CD4-positive, alpha-beta T cell treated with Interleukin-10 for 1 hour (primary cell): ENCODE data around the gene C16orf78.

Experiments
- DNase-seq: peaks from one replicate; pipeline ENCODE4 v3.0.0-alpha.2; 2020

The C16orf78 gene, protein sequence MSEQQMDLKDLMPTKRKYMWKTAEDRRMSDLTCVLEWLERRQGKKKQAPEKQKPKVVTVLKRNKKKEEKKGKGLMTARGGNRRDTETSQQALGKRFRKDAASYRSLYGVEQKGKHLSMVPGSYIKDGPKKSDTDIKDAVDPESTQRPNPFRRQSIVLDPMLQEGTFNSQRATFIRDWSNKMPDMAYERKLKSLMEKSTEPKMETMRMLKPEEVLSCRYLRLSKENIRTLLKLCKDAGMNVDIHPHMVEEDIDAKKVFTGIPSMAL

DNA sequence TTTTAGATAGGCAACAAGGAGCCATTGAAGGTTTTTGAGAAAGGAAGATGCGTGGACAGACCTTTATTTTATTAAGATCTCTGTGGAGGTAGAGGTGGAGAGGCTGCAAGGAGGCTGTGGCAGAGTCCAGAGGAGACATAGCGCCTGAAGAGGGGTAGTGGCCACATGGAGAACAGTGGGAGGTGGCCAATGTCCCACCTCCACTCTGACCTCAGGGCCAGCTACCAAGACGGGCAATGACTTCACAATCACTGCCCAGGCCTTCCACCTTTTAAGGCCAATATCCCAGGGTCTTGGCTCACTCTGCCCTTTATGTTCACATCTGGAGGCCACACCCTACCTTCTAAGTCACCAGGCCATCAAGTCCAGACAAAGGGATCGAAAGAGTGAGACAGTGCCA is at the start of gene C16orf78:
Gene C16orf78 (plus strand): TSS at position 301 of the 400 bp plus-strand sequence. CDS start 136 bp downstream, outside the sequence.
- DNase-seq = no peak

DNA sequence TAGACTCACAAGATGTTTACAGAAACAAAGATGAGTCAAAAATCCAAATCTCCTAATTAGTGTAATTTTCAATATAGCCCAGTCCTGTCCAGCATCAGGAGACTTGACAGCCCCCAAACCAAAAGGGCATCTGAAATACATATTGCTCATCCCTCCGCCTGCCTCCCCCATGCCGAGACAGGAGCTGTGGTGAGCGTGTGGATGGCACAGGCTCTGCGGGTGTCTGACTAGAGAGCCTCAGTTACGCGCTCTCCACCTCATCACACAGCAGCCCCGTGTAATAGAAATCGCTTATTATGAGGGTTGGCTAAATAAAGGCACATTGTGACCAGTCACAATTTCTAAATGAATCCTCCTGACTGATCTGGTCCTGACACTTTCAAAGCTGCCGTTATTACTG is 48.9 kb upstream of the C16orf78 start:
- DNase-seq = no peak

DNA sequence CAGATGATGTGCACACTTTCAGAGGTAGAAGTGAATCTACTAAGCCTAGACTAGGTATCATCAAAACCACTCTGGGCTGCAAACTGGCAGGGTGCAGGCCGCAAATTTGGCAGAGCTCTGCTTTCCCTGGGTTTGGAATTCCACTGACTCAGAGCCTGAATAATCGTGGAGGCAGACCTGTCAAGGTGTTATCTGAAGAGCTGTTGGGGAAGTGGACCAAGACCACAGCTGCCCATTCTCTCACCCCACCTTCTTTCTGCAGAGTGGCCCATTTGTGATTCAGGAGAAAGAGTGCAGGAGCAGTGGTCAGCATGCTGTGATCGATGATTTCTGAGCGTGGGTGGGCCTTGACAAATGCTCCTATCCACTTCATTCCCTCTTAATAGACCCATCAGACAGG is 46.1 kb upstream of the C16orf78 start:
- DNase-seq = no peak

DNA sequence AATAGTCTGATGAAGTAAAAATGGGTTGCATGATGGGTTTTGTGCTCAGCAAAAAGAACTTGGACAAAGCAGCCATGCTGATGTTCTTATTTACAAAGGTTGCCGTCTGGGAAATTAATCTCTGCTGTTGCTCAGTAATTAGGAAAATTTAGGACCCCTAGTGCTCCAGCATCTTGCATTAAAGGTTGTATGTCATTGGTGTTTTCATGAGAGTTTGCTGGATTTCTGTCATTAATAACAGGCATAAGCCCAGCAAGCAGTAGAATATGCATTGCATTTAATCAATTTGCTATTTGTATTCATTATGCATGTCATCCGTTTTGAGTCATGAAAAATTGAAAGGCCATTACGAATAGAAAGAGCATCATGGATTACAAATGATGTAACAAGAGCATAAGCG is 45.3 kb upstream of the C16orf78 start:
- DNase-seq = no peak

DNA sequence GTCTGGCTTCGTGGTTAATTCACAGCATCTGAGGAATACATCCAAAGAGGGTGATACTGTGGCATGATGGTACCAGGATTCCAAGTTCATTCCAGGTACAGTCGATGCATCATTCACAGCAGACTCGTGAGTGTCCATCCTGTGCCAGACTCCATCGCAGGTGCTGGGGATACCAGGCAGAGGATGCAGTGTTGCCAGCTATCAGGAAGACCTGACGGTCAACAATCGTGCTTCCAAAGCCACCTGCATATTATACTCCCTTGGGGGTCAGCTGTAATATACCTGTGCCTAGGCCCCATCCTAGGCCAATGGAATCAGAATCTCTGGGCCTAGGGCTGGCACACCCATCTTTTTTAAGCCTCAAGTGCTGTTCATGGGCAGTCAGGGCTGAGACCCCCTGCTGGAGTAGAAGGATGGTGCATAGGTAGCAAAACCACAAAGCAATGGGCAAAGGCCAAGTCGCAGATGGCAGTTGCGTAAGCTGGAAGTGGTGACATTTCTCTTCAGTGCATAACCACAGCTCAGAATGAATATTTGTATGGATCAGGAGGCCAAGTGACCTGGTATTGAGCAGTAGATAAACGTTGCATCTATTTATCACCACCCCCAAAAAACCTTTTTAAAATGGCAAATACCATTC is 42.9 kb upstream of the C16orf78 start:
- no peak for DNase-seq

DNA sequence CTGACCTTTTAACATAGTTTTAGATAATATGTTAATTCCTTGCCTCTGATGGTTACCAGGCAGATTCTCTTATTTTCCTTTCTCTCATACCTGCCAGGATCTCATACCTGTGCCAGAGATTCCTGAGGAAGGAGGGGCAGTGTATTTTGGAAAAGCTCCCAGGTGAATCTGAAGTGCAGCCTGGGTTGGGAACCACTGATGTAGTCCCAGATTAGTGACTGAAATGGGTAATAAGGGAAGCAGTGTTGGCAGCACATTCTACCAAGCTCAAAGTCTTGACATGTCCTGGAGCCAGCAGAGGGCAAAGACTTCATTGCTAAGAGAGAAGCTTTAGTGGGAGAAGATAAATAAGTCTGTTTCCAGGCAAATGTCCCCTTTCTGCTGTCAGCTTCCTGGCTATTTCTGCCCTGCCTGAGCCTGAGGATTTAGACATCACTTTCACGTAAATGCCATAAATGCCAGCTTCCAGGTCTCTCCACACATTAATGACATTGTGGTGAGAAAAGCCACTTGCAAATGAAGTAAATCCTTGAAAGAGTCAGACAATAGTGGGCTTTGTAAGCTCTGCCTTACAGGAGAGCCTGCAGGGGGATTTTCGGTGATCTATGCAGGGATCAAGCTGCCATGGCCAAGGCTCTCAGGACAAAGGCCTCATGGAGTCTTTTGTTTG is 40.9 kb upstream of the C16orf78 start:
- DNase-seq = no peak

DNA sequence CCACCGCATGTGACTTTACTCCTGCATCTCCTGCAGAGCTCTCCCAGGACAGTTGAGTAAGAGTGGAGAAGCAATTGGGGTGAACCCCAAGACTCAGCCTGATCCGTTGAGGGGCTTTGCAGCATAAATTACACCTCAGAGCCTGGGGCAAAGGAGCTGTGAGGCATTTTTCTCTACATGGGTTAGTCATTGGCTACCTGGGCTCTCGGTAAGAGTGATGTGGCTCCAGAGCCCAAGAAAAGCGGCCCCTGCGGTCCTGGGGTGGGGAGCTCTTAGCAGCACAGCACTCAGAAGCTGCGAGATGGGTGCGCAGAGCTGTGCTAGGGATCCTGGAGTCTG is 40.4 kb upstream of the C16orf78 start:
- no peak for DNase-seq

DNA sequence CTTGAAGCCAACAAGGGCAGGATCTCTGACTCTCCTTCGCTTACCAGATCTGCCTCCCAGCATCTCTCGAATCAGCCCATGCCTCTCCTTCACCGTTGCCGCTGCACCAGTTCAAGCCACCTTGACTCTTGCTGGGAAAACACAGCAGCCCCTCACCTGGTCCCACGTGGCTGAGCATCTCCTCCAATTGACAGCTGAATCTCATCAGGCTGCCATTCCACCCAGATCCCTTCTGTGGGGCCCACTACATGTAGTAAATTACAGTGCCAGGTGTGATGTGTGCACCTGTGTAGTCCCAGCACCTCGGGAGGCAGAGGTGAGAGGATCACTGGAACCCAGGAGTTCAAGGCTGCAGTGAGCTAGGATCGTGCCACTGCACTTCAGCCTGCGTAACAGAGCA is 37.8 kb upstream of the C16orf78 start:
- no peak for DNase-seq

DNA sequence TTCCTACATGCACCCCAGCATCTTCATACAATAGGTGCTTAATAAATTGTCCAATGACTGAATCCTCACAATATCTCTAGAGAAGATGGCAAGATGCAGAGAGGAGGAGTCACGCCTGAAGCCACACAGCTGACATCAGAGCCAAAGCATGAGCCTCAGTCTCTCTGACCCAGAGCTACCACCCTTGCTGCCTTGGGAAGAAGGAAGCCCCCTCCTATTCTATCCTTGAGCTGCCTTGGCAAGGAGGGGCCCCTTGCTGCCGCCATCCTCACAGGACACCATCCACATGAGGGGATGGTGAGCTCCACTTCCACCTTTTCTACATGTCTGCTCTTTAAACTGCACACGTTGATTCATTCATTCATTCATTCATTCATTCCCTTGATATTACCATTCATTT is 37.0 kb upstream of the C16orf78 start:
- DNase-seq = no peak

DNA sequence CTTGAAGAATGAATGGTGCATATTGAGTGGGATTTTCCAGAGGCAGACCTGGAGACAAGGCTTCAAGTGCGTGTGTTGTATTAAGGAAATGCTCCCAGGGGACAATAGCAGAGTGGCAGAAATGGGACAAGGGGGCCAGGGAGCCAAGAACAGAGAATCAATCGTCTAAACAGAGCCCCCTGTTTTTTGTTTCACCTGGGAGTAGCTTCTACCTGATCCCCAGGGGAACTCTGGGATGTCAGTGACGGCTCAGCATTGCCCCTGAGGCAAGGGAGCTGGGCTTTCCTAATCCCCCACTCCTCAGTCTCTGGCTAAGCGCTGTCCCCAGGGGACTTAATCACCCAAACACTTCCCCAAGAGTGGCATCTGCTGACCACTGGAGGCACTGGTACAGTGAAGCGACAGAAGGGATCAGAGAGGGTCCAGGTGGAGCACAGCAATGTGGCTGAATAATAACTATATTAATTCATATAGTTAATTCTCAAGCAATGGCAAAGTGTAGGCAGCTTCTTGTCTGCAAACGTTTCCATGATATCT is 35.7 kb upstream of the C16orf78 start:
- no peak for DNase-seq

DNA sequence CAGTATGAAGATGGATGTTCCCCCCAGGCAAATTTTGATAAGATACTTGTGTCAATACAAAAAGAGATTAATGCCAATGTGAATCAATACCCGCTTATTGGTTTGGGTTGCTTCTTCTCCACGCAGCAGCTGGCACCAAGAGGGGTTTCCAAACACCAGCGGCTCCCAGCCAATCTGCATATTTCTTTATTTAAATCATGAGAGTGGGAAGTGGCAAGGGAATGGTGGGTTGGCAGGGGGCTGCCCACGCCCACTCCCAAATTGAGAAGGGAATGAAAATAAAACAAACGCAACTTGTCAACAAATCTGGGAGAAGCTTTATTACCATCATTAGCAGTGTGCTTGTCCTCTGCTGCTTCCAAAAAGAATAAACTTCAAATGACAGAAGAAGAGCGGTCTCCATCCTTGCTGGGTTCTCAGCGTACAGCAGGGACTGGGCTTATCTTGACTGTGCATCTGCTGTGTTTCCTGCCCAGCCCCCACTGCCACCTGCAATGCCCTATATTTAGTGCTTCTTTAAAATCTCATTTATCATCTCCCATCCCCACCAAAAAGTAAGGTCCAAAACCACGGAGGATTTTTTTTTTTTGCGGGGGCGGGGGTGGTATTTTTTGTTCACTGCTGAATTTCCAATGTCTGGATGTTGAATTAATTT is 34.9 kb upstream of the C16orf78 start:
- no peak for DNase-seq

DNA sequence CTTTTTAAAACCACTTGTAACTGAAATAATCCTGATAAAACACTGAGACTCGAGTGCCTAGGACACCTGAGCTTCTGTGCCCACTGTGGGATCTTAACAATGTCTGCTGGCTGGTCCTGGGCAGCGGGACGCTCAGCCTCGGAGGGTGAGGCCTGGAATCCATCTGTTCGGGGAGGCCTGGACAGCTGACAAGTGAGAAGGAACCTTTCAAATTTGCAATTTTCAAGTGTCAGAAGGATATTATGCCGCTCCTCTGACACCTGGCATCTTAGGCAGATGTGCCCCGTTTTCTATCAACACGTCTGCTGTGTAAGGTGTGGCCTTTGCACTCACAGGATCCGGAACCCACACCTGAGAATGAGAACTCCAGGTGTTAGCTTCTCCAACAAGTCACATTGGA is 33.1 kb upstream of the C16orf78 start:
- no peak for DNase-seq

DNA sequence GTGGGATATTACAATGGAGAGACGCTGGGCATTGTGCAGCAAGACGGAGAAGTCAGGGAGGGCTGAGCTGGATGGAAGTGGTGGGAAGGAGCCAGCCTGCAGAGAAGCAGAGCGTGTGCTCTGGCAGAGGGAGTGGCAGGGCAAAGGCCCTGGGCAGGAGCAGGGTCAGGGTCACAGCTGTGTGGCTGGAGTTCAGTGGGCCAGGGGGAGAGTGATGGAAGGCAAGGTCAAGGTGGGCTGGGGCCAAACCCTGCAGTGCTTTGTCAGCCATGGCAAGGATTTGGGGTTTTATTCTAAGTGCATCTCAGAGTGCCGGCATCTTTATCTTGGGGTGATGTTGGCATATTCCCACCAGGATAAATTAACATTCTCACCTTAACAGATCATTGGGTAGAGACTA is 31.9 kb upstream of the C16orf78 start:
- no peak for DNase-seq

DNA sequence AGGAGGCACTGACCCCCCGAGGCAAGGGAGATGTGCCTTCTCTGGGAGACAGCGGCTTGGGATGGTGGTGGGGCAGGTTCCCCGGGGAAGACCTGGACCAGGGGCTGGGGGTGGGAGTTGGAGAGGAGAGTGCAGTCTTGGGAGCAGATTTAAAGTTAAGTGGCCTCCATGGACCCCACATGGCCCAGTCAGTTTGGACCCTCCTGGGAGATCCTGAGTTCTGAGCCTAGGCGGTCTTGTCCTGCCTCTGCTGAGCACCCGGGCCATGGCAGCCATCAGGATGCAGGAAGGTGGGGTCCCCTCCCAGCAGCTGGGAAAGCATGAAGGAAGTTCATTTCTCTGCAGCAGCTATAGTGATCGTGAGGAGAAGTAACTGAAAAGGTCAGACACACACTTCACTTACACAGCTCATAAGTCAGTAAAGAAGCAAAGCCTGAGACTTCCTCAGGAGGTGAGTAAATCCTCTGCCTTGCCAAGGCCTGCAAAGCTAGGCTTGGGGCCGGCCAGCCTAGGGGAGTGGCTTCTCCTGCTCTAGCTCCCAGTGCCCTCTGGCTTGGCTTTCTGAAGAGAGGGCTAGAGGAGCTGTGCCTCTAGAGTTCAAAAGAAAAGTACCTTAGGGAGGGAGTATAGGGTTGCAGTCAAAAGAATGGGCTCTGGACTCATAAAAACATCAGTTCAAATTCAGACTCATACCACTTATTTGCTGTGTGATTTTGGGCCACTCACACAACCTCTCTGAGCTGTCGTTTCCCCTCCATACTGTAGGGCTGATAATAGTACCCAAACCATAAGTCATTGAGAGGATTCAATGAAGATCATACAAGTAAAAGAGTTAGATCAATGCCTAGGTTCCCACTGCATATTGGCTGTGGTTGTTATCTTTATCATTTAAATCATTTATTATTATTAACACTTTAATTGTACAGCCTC is 31.0 kb upstream of the C16orf78 start:
- no peak for DNase-seq

DNA sequence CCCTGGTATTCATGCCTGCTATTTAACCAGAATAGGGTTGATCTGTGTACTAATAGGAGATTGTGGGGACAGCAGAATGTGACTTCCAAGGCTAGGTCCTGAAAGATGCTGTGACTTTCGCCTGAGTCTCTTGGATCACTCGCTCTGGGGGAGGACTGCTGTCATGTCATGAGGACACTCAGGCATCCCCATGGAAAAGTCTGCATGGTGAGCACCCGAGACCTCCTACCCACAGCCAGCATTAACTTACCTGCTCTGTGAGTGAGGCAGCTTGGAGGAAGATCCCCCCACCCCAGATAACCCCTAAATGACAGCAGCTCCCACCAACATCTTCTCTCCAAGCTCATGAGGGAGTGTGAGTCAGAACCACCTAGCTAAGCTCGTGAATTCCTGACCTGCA is 30.3 kb upstream of the C16orf78 start:
- no peak for DNase-seq

DNA sequence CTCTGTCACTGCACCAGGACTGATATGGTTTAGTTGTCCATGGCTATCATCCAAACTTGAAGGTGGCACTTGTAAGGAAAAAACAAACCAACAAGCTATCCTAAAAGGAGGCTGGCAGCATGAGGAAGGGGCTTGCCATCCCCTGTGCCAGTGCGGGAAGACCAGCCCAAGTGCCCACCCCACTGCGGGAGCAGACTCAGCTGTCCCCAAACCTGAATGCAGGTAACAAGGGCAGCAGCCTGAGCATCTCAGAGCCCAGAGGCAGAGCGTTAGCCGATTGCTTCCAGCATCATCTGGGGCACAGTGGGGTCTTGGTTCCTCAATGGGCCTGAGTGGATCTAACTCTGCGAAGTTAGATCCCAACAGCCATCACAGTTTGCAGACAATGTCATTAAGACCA is 29.2 kb upstream of the C16orf78 start:
- no peak for DNase-seq

DNA sequence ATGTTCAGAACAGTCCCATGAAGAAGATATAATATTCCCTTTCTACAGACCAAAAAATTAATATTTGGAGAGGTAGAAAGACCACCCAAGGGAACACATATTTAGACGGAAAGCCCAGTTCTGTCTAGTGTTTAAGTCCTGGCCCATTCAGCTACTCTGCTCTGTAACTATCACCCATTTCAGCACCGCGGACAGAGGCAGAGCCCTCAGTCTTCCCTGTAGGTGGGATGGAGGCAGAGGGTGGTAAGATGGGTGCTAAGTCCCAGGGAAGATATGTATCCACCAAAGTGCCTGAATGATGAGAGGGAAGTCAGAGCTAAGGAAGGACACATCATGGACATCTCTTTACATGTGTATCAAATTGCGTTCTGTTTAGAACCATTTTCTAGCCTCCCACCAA is 27.8 kb upstream of the C16orf78 start:
- DNase-seq = no peak

DNA sequence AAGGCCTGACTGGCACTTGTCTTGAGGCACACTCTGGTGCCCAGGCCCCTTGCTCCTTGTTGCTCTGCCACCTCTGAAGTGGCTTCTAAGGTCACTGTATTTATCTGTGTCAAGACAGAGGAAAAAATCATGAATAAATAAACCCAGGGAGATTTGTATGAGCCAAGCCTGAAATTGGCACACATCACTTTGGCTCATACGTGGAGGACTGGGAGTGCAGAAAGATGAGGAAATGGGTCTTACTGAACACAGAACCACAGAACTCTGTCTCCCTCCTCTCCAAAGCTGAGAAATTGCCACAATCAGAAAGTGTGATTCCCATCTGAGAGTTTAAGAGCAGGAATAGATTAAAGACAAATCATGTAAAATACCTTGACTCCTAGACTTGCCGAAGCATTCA is 27.1 kb upstream of the C16orf78 start:
- no peak for DNase-seq

DNA sequence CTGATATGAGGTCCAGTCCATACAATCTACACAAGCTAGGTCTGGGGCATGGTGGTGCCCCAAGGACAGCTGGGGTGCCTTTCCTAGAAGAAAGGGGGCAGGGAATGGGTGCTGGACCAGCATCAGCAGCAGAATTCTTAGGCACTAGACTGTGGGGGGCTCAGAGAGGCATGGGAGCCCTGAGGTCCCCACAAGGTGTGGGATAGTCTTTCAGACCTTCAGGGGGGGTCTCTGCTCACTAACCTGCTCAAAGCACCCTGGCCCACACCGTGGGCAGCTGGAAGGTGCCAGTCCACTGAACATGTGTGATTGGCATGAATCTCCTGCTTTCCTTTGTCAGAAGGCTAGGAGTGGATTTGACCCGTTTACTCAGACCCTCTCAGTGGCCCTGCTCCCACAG is 26.1 kb upstream of the C16orf78 start:
- DNase-seq = no peak

DNA sequence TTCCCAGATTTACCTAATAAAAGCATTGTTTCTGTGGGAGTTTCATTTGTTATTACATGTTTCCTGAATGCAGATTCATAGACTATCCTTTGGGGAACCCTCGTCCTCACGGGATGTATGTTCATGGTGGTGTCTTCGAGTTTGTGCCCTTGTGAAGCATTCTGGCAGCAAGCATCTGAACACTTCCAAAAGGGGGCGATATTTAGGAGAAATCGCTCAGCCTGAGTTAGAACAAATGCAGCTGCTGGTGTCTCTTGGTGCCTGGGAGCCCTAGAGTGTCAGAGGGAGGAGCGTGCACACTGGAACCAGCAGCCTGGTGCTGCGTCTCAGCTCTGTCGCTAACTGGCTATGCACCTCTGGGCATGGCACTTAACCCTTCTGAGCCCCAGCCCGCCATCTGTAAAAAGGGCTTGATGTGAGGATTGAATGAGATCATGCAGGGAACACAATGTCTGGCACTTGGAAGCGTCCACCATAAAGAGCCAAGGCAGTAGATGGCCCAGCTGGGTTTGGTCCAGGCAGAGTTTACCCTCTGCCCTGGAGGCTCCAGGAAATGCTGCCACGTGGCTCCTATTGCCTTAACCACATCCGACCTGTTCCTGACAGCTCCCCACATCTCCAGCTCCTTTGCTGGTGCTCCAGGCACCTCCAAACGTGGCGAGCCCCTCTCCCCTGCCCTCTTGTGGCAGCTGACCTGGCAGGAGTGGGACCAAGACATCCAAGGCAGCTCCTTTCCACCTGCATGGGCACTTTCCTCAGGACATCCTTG is 25.0 kb upstream of the C16orf78 start:
- DNase-seq = no peak

DNA sequence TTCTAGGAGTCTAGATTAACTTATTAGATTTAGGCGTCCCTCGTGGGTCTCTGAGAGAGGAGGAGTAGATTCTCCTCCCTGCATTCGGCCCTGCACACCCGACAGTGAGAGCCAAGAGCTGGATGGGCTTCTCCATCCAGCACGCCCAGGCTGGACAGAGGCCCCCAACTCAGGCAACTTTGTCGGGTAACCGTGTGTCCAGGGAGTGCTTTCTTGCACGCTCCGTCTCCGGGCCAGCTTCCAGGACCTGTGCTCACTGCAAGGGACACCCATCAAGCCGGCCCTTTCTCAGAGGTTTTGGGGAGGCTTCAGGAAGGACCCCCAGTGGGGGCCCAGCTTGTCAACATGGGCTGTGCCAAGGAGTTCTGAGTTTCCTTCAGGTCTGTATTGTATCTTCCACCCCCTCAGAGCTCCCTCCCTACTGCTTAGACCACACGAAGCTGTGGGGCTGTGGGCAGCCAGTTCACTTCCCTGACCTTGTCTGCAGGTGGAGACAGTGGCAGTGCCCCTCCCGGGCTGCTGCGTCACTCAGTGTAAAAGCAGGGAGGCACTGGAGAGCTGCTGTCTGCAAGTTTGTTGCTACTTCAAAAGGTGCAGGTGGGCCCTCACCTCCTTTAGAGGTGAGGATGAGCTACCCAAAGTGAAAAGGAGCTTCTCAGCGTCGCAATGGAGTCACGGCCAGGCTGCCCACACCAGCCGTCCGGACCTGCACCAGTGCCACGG is 24.0 kb upstream of the C16orf78 start:
- DNase-seq = no peak
